ENCODE data around the gene RERE. TPM values are rescaled to one million over a fixed set of nuclear protein-coding genes. Genes with fewer than 3 reads are reported as not detected.

RERE gene
- total RNA-seq, 2 donors from 2014 or later, result 207 to 322 TPM

DNA sequence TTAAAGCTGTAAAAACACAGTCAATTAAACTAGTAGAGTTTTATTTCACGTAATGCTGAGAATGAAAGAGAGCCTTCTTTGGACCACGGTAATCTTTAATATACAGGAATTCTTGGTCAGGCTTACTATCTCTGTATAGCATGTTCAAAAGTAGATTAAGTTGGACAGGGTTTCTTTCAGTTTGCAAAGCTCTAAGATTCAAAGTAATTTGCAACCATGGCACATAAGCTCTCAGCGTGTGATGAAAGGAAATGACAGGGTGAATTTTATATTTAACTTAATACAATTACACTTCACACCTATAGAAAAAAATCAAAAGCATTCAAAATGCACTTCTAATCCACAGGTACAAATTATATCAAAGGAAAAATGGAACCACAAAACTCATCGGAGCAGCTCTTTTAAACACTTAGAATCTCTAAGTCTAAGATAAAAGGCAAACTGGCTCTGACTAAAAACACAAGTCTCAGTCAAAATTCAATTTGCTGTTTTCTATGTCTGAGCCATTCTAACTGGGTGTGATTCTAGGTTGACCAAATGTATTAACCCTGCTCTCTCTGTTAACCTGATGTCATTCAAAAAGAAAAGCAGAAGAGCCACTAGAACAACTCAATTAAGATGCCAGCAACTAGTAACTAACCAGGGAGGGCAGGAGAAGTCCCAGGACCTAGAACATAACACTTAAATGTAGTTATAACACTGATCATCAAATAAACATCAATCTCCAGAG, 147.7 kb downstream of the RERE start:
- intact Hi-C loops (cut with DNase I), result loop anchor here (2.0 to 5.0 kb wide), 2 partner anchors 109 to 202 kb away; no protein-coding TSS in a partner anchor
- no peaks in the 10 kb centered on the region for H3K9me3 ChIP-seq

DNA sequence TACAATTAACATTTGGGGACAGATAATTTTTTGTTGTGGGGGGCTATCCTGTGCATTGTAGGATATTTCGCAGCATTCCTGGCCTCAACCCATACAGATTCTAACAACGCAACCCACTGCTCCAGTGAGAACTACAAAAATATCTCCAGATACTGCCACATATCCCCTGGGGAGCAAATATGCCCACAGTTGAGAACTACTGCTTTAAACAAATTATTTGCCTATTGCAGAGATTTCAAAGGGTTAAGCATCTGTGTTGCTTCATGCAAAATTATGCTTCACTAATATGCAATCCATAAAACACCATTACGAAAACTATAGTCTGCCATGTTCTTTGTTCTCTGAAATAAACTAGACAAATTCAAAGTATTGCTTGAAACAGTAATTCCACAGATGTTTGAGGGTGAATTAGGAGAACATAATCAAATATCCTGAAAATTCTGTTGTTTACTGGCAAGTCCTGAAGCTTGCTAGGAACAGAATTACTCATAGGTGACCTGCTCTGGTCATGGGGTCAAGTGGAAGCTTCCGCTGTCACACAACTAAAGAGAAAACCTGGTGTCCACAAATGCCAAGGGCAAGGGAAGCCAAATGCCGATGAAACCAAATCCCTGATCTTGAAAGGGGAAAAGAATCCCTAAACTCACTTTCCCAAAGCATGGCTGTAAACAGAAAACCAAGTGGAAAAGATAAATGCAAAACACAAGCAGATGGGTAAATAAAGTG, 149.4 kb downstream of the RERE start:
- Histone ChIP-seq H3K4me1 (replicated peaks) (peaks cover 10% of the 10 kb centered on the region), H3K27me3 (replicated peaks; ENCODE audit: insufficient read depth) (no peaks in the 10 kb centered on the region), H3K36me3 (no peaks in the 10 kb centered on the region), H3K9me3 (no peaks in the 10 kb centered on the region), H3K4me3 (no peak overlapping the region), H3K27ac (no peak overlapping the region)
- 86% methylated on average over 5 of the region's 5 CpGs for WGBS
- TF ChIP-seq POLR2A (IDR thresholded peaks at IDR 0.05) (no peak), POLR2AphosphoS5 (IDR thresholded peaks at IDR 0.05) (no peak)
- TF ChIP-seq, protein P1, sequence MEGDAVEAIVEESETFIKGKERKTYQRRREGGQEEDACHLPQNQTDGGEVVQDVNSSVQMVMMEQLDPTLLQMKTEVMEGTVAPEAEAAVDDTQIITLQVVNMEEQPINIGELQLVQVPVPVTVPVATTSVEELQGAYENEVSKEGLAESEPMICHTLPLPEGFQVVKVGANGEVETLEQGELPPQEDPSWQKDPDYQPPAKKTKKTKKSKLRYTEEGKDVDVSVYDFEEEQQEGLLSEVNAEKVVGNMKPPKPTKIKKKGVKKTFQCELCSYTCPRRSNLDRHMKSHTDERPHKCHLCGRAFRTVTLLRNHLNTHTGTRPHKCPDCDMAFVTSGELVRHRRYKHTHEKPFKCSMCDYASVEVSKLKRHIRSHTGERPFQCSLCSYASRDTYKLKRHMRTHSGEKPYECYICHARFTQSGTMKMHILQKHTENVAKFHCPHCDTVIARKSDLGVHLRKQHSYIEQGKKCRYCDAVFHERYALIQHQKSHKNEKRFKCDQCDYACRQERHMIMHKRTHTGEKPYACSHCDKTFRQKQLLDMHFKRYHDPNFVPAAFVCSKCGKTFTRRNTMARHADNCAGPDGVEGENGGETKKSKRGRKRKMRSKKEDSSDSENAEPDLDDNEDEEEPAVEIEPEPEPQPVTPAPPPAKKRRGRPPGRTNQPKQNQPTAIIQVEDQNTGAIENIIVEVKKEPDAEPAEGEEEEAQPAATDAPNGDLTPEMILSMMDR (IDR thresholded peaks at IDR 0.05), result no peak
- intact Hi-C loops (cut with DNase I), result no loop called here
- DNase-seq (ENCODE audit: low spot score), result no peak

More for the DNA sequence above, 147.7 kb downstream of the RERE start:
- DNase-seq (ENCODE audit: low spot score), result no peak
- Histone ChIP-seq H3K4me1 (replicated peaks) (peaks cover 13% of the 10 kb centered on the region), H3K36me3 (no peaks in the 10 kb centered on the region), H3K4me3 (no peak overlapping the region), H3K27ac (no peak overlapping the region), H3K27me3 (replicated peaks; ENCODE audit: insufficient read depth) (no peaks in the 10 kb centered on the region)
- 72% methylated on average over 4 of the region's 4 CpGs for WGBS
- TF ChIP-seq, protein P1 (IDR thresholded peaks at IDR 0.05), result no peak
- TF ChIP-seq POLR2A (IDR thresholded peaks at IDR 0.05) (no peak), POLR2AphosphoS5 (IDR thresholded peaks at IDR 0.05) (no peak)

DNA sequence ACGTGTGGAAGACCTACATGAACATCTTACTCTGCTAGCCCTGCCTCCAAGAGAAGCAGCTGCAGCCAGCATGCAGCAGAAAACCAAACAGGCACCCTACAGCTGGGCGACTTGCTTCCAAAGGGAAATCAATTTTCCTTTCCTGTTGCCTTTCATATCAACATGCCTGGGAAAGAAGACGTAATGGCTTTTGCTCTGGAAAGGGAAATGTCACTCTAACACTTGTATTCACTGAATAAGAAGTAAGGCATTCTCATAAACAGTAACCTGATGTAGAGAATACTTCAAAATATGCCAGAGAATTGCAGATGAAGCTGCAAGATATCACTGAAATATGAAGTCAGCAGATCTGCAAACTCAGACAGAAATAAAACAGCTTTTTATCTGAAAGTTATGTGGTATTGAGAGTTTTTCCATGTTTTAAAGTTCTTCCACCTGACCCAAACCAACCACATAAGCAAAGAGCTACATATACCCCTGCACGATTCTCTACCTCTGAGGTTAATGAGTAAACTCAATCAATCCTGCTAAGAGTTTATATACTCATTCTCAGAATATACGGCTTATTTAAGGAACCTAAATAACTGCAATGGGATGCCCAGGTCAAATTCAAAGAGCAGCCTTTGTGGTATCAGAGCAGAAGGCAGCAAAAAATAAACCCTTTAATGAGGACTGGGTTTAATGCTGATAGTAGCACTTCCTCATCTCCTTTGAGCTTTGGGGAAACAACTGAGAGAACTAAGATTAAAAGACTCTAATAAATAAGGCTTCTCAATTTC, 150.9 kb downstream of the RERE start:
- intact Hi-C loops (cut with DNase I), result no loop called here
- Histone ChIP-seq H3K36me3 (no peaks in the 10 kb centered on the region), H3K27ac (no peak overlapping the region), H3K4me3 (no peak overlapping the region), H3K9me3 (no peaks in the 10 kb centered on the region), H3K27me3 (replicated peaks; ENCODE audit: insufficient read depth) (no peaks in the 10 kb centered on the region), H3K4me1 (replicated peaks) (peaks cover 10% of the 10 kb centered on the region)
- DNase-seq (ENCODE audit: low spot score), result no peak
- 27% methylated on average over 5 of the region's 5 CpGs for WGBS
- no peak for TF ChIP-seq POLR2A (IDR thresholded peaks at IDR 0.05)
- no peak for TF ChIP-seq POLR2AphosphoS5 (IDR thresholded peaks at IDR 0.05)
- TF ChIP-seq, protein P1 (IDR thresholded peaks at IDR 0.05), result no peak

DNA sequence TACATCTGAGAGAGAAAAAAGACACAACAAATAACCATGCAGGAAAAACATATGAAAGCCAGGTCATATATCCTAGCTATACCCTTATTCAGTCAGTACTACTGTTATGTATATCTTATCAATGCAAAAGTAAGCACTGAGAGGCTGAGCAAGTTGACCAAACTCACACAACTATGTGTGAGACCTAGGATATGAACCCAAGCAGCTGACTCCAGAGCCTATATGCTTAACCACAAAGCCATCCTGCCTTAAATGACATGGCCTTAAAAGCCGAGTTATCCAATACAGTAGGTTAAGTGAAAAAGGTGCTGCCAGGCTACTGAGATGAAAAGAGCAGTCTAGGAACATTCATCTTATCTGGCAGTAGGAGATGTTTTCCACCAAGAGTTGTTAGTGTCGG, 151.6 kb downstream of the RERE start:
- Histone ChIP-seq H3K9me3 (no peaks in the 10 kb centered on the region), H3K4me3 (no peak overlapping the region), H3K4me1 (replicated peaks) (peaks cover 13% of the 10 kb centered on the region), H3K36me3 (no peaks in the 10 kb centered on the region), H3K27ac (no peak overlapping the region), H3K27me3 (replicated peaks; ENCODE audit: insufficient read depth) (no peaks in the 10 kb centered on the region)
- no peak for DNase-seq (ENCODE audit: low spot score)
- 69% methylated on average over 2 of the region's 2 CpGs for WGBS
- intact Hi-C loops (cut with DNase I), result no loop called here
- TF ChIP-seq POLR2AphosphoS5 (IDR thresholded peaks at IDR 0.05) (no peak), POLR2A (IDR thresholded peaks at IDR 0.05) (no peak)
- TF ChIP-seq, protein P1 (IDR thresholded peaks at IDR 0.05), result no peak
